GM18907 (cell line): ENCODE results near the gene PANK2.
A peak's percentile ranks its signal among the peaks of the same experiment; 100 is the strongest.

ENCODE experiments used
- ATAC-seq: cut with Tn5 transposase; IDR thresholded peaks from one replicate; pipeline ENCODE4 v1.9.1; 2021; ENCODE audit warnings: mild to moderate bottlenecking, moderate library complexity; ENCODE audit not compliant: unreplicated experiment

Gene PANK2

DNA sequence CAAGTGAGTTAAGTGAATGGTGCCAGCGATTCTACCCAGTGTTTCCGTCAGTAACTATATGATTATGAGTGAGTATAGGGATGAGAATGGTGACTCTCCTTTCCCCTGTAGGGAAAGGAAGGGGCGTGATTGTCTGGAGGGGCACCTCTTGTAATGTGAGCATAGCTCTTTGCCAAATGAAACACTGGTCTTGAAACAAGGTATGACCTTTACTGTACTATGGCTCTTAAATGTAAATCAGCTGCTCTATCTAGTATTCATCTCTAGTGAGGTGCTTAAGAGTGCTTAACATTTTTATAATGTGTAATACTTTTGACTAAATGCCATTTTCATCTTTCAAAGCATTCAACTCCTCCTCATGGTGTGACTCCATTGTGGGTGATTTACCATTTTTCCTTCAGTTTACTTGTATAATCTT lies 11.0 kb downstream of the PANK2 start:
- ATAC-seq, result no peak

DNA sequence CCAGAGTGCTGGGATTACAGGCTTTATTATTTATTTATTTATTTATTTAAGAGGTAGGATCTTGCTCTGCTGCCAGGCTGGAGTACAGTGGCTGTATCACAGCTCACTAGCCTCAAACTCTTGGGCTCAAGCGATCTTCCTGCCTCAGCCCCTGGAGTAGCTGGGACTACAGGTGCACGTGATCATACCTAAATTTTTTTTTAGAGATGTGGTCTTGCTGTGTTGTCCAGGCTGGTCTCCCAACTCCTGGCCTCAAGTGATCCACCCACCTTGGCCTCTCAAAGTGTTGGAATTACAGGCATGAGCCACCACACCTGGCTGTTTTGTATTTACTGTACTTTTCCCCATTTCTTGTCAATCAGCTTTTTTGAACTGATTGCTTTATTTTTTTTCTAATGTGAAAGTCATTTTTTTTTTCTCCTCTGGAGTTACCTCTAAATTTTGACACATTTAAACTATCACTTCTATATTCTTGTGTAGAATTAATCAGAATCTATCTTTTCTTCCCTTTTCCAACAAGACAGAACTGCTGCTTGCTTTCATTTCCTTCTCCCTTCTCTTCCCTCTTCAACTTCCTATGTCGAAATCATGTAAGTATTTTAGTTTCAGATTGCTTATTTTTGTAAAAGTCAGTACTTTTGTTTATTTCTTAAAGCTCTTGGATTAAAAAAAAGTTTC lies 12.0 kb downstream of the PANK2 start:
- ATAC-seq, result no peak

DNA sequence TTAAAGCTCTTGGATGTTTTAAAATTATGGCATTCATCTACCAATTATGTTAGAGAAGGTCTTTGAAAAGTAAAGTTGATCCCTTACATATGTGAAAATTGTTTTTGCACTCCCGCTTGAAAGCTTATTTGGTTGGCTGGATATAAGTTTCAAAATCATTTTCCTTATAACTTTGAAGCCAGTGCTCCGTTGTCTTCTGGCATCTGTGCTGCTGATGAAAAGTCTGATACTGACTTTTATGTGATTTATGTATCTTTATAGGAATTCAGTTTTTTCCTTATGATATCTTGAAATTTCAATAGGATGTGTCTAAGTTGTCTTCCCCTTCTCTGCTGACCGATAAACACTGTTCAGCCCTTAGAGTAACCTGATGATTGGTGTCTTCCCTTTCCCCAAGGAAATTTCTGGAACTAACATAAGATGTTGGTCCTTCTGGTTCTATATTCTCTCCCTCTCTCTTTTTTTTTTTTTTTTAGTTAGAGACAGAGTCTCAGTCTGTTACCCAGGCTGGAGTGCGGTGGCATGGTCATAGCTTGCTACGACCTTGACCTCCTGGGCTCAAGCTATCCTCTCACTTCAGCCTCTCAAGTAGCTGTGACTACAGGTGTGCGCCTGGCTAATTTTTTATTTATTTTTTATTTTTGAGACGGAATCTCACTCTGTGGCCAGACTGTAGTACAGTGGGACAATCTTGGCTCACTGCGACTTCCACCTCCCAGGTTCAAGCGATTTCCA lies 12.7 kb downstream of the PANK2 start:
- no peak for ATAC-seq

DNA sequence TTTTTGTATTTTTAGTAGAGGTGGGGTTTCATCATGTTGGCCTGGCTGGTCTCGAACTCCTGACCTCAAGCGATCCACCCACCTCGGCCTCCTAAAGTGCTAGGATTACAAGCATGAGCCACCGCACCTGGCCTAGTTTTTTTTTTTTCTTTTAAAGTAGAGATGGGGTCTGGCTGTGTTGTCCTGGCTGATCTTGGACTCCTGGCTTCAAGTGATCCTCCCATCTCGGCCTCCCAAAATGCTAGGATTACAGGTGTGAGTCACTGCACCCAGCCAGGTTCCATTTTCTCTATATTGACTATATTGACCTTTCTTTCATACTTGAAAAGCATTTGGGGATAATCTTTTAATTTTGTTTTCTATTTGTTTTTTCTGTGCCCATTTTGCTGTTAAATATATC lies 13.3 kb downstream of the PANK2 start:
- no peak for ATAC-seq

DNA sequence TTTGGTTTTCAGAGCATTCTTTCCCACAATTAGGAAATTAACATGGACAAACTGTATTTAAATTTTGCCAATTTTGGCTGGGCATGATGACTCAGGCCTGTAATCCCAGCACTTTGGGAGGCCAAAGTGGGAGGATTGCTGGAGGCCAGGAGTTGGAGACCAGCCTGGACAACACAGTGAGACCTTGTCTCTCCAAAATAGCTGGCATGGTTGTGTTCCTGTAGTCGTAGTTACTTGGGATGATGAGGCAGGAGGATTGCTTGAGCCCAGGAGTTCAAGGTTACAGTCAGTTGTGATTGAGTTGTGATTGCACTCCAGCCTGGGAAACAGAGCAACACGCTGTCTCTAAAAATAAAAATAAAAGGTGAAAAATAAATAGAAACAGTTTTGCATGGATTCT lies 15.0 kb downstream of the PANK2 start:
- no peak for ATAC-seq

DNA sequence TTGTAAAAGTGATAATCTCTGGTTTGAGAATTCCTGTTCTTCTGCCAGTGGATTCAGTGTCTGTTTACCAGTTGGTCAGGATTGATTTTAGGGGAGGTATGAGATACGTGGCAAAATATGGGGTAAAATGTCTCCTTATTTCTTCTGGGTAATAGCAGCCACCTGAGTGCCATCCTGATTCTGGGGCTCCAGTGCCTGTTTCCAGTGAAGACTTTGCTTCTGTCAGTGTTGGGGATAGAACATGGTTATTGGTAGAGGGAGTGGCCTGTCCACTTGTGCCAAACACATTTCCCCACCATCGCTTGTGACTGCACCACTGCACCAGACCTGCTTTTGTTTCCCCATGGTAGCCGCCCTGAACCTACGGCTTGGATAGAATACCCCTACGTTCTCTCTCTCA lies 15.7 kb downstream of the PANK2 start:
- no peak for ATAC-seq

DNA sequence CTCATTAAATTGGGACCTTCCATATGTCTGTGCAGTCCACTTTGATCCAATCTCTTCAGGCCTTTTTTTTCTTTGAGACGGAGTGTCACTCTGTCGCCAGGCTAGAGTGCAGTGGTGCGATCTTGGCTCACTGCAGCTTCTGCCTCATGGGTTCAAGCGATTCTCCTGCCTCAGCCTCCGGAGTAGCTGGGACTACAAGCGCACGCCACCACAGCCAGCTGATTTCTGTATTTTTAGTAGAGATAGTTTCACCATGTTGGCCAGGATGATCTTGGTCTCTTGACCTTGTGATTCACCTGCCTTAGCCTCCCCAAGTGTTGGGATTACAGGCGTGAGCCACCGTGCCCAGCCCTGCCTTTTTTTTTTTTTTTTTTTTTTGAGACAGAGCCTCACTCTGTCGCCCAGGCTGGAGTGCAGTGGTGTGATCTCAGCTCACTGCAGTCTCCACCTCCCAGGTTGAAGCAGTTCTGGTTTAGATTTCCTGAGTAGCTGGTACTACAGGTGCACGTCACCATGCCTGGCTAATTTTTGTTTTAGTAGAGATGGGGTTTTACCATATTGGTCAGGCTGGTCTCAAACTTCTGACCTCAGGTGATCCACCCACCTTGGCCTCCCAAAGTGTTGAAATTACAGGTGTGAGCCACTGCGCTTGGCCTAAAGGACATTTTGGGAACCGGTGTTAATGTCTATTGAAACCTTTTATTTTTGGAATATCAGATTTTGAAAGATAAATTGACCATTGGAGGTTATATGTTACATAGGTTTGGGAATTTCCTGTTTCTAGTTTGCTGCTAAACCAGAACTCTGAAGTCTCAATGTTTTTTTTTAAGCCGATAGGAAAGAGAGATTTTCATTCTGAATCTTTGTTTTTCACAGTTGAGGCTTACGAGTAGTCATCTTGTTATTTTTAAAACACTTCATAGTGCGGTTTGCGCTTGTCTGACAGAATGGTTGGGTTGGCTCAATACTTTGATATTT lies 17.8 kb downstream of the PANK2 start:
- ATAC-seq, result peak; percentile 83

DNA sequence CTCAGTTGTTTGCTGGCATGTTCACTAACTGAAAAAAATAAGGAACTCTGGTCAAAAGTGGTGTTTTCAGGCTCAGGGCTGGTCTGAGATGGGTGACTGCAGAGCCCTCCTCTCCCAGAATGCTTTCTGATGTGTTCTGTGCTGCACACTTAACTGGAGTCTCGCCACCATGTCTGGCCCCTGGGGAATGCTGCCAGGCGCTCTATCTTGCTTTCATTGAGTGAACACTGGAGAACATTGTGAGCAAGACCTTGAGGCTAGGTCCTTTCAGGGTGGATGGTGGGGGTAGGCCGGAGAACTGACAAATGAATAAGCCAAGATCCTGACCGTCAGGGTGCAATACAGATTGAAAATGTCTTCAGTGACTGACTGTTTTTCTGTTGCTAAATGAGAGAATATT lies 19.5 kb downstream of the PANK2 start:
- no peak for ATAC-seq

DNA sequence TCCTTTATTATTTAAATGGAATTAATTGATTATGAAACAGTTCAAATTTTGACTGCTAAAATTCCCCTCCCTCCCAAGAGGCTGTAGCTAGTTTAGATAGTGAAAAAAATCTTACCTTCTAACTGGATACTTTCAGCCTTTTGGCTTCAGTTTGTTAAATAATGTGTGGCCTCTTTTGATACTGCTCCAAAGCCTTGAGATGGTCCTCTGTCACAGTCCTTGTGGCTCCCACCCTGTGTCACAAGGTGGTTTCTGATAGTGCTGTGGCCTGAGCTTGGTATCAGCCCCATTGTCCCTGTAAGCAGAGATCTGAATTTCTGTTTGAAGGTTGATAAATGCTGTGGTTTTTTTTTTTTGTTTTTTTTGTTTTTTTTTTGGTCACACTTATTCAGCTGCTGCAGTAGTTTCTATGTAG lies 20.8 kb downstream of the PANK2 start:
- no peak for ATAC-seq

DNA sequence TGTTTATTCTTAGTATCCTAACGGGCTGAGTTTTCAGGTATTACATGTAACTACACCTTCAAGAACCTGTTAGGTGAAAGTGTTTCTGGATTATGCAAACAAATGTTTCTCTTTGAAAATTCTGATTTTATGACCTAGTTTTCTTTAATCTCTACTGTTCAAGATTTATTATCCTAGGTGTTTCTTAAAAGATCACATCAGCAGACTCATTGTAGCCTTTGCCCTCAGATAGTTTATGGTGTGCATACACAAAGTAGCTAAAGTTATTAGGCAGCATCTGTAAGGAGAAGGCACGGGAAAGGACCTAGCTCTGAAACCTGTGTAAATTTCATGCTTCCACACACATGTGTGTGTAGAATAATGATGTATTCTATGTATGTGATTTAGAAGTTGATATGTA lies 21.7 kb downstream of the PANK2 start:
- no peak for ATAC-seq

DNA sequence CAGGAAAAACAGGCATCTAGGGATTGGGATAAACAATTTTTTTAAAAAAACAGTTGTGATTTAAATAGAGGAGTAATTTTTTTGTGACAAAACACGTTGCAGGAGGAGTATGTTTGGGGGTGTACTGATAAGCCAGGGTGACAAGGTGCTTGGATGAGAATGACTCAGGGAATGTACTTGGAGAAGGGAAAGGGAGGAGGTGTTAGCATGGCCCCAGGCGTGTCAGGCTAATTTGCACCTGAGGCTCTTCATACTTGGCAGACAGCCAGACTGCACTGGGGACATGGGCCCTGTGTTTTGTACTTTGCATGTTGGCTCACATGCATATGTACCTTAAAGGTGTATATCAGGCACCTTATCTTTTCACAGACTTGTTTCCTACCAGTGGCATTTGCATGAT lies 22.8 kb downstream of the PANK2 start:
- no peak for ATAC-seq

DNA sequence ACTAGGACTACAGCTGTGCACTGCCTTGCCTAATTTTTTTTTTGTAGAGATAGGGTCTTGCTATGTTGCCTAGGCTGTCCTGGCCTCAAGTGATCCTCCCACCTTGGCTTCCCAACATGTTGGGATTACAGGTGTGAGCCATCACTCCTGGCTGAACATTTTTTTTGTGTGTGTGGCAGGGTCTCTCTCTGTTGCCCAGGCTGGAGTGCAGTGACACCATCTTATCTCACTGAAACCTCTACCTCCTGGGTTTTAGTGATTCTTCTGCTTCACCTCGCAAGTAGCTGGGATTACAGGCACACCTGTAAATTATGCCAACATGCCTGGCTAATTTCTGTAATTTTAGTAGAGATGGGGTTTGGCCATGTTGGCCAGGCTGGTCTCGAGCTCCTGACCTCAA lies 25.3 kb downstream of the PANK2 start:
- no peak for ATAC-seq

DNA sequence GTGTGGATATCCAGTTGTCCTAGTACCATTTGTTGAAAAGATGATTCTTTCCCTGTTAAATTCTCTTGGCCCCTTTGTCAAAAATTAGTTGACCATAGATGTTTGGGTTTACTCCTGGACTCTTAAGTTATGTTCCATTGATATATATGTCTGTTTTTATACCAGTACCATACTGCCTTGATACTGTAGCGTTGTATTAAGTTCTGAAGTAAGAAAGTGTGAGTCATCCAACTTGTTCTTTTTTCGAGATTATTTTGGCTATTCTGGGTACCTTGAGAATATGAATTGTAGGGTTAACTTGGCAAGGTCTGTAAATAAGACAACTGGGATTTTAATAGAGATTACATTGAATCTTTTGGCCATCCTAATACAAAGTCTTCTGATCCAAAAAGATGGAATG lies 26.5 kb downstream of the PANK2 start:
- no peak for ATAC-seq

DNA sequence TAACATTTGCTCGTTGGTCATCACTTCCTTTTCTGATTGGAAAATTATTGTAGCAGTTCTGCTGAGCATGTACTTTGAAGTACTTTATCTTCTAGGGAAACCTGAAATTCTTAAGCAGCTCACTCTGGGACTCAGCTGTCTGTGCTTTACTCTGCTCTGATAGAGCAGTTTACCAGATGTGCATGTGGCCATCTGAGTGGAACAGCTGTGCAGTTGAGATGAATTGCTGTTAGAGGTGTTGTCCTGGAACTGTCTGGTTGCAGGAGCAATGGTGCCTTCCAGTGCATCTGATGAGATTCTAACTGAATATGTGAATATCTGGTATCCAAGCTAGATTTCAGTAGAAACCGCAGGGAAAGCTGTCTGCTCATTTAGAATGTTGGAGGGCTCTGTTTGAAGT lies 27.2 kb downstream of the PANK2 start:
- ATAC-seq, result no peak

DNA sequence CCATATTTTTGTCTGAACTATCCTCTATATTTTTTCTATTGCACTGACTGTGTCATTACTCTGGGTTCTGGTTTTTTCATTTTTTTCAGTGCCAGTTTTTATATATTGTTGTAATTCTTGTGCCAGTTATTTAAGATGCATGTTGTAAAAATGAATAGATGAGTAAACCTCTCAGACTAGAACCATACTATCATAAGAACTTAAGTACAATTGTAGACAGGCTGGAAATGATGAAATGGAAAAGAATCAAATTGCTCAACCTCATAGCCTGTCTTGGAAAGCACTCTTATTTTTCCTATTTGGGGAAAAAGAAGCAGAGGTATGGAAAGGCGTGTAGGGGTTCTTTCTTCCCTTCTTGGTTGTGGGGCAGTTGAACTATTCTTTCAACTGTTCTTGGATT lies 30.2 kb downstream of the PANK2 start:
- ATAC-seq, result no peak

DNA sequence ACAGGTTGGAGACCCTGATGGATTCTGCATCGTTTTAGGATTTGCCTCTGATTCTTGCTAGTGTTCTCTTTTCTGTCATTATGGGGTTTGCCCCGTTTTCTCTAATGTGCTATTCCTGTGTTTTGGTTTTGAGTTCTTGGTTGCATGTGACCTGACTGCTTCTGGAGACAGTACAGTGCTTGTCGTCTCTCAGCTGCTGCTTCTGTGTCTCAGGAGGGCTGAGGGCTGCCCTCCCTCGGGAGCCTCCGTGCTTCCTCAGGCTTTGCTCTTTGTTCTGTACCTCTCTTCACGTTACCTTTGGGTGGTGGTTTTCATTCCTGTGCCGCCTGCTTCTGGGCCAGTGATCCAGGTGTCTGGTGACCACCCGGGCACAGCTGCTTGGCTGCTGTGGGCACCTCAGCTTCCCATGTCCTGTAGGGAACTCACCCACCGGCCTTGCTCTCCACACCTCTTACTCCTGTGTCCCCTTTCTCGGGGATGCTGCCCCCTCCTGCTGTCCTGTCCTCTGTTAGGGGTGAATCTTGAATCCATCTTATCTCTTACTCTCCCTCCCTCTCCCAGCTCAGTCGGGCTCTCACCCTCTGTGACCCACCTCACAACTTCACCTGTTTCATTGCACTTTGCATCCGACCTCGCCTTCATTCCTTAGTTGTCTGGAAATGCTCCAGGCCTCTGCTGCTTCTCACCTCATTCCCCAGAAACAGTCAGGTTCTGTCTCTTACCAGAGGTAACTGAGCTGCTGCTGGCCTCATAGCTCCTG lies 33.2 kb downstream of the PANK2 start:
- ATAC-seq, result no peak

DNA sequence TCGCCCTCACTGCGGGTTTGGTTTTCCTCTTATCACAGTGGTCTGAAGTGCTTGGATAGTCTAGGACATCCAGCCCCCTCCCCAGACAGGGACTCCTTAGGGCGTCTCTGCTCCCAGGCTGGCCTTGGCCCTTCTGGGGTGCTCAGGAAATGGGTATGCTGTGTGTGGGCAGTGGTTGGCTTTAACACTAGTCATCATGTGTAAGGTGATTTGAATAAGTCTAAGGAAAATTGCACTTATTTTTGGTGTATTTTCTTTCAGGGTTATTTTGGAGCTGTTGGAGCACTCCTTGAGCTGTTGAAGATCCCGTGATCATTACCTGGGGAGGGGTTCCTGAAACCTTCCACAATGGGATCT lies 33.8 kb downstream of the PANK2 start:
- no peak for ATAC-seq

DNA sequence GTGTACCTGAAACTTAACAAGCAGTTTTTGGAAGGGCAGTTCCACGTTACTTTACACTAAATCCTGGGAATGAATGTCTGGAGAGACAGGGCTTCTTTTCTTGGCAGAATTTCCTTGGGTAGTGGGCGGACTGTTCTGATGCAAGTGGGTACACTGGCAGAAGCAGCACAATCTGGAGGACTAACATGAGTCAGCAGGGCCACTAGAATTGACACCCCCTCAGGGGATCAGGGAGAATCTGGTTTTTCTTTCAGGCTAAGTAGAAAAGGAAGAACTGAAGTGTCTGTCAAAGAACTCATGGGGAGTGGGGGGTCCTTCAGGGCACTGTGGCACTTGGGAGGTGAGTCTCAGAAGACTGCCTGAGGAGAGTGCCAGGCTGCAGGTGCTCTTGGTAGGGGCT lies 34.6 kb downstream of the PANK2 start:
- ATAC-seq, result no peak

DNA sequence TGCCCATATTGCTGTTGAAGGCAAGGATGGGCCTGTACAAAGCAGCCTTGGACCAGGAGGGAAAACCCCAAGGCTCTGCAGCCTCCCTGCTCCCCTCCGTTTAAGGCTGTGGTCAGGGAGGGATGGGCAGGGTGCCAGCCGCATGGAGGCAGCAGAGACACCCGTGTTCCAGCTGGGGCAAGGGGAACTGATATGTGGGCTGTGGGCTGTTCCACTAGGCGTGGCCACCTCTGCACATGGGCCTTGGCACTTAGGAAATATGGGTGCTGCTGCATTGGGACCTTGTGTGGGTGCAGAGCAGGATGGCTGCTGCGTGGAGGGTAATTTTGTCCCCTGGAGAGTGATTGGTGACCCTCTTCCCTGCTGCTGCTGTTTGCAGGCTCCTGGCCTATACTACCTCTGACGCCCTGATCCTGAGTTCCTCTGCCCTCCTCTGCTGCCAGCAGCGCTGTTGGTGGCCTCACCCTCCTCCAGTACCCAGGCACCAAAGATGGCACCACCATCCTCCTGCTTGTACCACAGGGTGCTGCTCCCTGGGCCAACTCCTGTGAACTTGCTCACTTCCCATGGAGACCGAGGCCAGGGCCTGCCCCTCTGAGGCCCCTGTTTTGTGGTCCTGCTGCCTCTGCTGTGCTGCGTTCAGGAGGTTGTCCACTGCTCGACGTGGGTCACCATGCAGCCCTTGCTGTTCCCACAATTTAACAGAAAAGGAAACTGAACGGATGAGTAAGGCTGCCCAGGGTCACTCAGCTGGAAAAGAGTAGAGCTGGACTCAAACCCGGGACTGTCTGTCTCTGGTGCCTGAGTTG lies 35.3 kb downstream of the PANK2 start:
- ATAC-seq, result no peak

DNA sequence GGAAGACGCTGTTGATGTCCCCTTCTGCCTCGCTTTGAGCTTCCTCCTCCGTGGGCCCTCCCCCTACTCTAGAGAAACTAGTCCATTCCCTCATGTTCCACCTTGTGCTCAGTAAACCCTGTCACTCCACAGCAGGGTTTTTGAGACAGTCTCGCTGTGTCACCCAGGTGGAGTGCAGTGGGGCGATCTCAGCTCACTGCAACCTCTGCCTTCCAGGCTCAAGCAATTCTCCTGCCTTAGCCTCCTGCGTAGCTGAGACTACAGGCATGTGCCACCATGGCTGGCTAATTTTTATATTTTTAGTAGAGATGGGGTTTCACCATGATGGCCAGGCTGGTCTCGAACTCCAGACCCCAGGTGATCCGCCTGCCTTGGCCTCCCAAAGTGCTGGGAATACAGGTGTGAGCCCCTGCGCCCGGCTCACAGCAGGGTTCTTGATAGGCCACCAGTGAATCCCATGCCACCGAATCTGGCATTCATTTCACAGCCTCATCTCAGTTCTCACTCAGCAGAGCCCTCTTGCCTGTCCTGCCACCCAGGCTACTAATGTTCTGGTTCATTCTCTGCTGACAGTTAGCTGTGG lies 36.0 kb downstream of the PANK2 start:
- no peak for ATAC-seq
